Endodermal cell (in vitro differentiated cells): Measurements from ENCODE around the gene DSP. TPM values are rescaled to one million over a fixed set of nuclear protein-coding genes. Genes with fewer than 3 reads are reported as not detected.

ENCODE experiments used
- DNase-seq: peaks from one replicate; pipeline ENCODE4 v3.0.0-alpha.2; 2017
- H3K27ac ChIP-seq: 2 replicates; pipeline ENCODE4 v1.5.1; 2013; ENCODE audit warnings: mild to moderate bottlenecking, low read depth, low read length, moderate library complexity
- H3K27me3 ChIP-seq: 2 replicates; pipeline ENCODE4 v1.6.1; 2013; ENCODE audit warnings: mild to moderate bottlenecking, low read length, moderate library complexity; ENCODE audit not compliant: insufficient read depth, control insufficient read depth, poor library complexity, severe bottlenecking
- H3K36me3 ChIP-seq: 2 replicates; pipeline ENCODE4 v1.7.0; 2013; ENCODE audit warnings: mild to moderate bottlenecking, low read length, moderate library complexity; ENCODE audit not compliant: control insufficient read depth, insufficient read depth
- H3K4me1 ChIP-seq: one replicate; pipeline ENCODE4 v1.7.0; 2013; ENCODE audit warnings: low read length; ENCODE audit not compliant: control insufficient read depth, insufficient read depth
- H3K4me3 ChIP-seq: 2 replicates; pipeline ENCODE4 v1.5.1; 2013; ENCODE audit warnings: mild to moderate bottlenecking, low read length, moderate library complexity
- H3K9ac ChIP-seq: 2 replicates; pipeline ENCODE4 v1.6.1; 2013; ENCODE audit warnings: mild to moderate bottlenecking, low read length, moderate library complexity; ENCODE audit not compliant: poor library complexity, severe bottlenecking; ENCODE audit errors: extremely low read depth
- H3K9me3 ChIP-seq: 2 replicates; pipeline ENCODE4 v1.6.1; 2013; ENCODE audit warnings: mild to moderate bottlenecking, low read length, moderate library complexity; ENCODE audit not compliant: control insufficient read depth
- H3K27ac Mint-ChIP-seq: 2 replicates; pipeline ENCODE4 v1.8.0; 2020; ENCODE audit warnings: mixed read lengths
- H3K27me3 Mint-ChIP-seq: 2 replicates; pipeline ENCODE4 v1.8.0; 2021; ENCODE audit warnings: mild to moderate bottlenecking, mixed read lengths; ENCODE audit not compliant: insufficient read depth
- H3K36me3 Mint-ChIP-seq: 2 replicates; pipeline ENCODE4 v1.8.0; 2020; ENCODE audit warnings: low read depth, mixed read lengths
- H3K4me1 Mint-ChIP-seq: 2 replicates; pipeline ENCODE4 v1.8.0; 2020; ENCODE audit warnings: mixed read lengths
- H3K4me3 Mint-ChIP-seq: 2 replicates; pipeline ENCODE4 v1.8.0; 2020; ENCODE audit warnings: mild to moderate bottlenecking, moderate library complexity, mixed read lengths
- H3K9me3 Mint-ChIP-seq: 2 replicates; pipeline ENCODE4 v1.8.0; 2020; ENCODE audit warnings: mild to moderate bottlenecking, mixed read lengths
- WGBS, 2 experiments: methylation state at CpG; one replicate each; pipeline versions ENCODE4 v1.1.5 to v1.1.7; 2013; ENCODE audit warnings: missing lambda C conversion rate in 2 of 2, mixed read lengths in 1 of 2; ENCODE audit not compliant: insufficient coverage in 1 of 2, insufficient read length in 1 of 2; 5-methylcytosine and 5-hydroxymethylcytosine counted together
- total RNA-seq, 2 donors: library from RNA; stranded (reverse); fragmentation: NEBNext Ultra II Directional in 1 of 2; extraction: Animal tissue kit (Norgen Biotek cat#: 25700) in 1 of 2; gene quantifications; 2 replicates in 1 of 2; 3 replicates in 1 of 2; pipeline ENCODE4 v1.2.1, GENCODE V29; 2021
- TF ChIP-seq, protein P1 (sequence below): fragments of 200-600 bp; sonication (generic); conservative IDR thresholded peaks from 2 replicates; pipeline ENCODE4 v1.5.0; 2021; ENCODE audit warnings: antibody characterized with exemption, mild to moderate bottlenecking

The DSP gene
- total RNA-seq, 2 donors from 2014 or later = 123 to 152 TPM

DNA sequence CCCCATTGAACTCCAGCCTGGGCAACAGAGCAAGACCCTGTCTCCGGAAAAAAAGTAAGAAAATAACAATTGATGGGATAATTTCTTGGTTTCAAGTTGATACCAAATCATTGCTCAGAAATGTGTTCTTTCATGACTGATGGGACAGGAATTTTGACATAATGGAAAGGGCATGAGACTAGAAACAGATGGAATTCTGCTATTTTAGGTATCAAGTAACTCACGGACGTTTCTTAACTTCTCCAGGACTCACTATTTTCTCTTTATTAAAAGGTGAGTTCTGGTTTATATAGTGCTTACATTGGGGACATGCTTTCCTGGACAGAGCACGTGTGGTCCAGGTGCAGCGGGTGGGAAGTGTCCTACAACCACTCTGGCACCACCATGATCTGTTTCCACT, 6.0 kb upstream of the DSP start:
- Mint-ChIP-seq H3K27ac (no peak overlapping the region), H3K36me3 (no peaks in the 10 kb centered on the region), H3K4me1 (peaks cover 13% of the 10 kb centered on the region), H3K4me3 (no peak overlapping the region), H3K9me3 (no peaks in the 10 kb centered on the region), H3K27me3 (peaks cover 30% of the 10 kb centered on the region)
- TF ChIP-seq, protein P1, sequence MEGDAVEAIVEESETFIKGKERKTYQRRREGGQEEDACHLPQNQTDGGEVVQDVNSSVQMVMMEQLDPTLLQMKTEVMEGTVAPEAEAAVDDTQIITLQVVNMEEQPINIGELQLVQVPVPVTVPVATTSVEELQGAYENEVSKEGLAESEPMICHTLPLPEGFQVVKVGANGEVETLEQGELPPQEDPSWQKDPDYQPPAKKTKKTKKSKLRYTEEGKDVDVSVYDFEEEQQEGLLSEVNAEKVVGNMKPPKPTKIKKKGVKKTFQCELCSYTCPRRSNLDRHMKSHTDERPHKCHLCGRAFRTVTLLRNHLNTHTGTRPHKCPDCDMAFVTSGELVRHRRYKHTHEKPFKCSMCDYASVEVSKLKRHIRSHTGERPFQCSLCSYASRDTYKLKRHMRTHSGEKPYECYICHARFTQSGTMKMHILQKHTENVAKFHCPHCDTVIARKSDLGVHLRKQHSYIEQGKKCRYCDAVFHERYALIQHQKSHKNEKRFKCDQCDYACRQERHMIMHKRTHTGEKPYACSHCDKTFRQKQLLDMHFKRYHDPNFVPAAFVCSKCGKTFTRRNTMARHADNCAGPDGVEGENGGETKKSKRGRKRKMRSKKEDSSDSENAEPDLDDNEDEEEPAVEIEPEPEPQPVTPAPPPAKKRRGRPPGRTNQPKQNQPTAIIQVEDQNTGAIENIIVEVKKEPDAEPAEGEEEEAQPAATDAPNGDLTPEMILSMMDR = no peak
- H3K4me1 ChIP-seq = peaks cover 4% of the 10 kb centered on the region
- no peak overlapping the region for H3K4me3 ChIP-seq
- no peak overlapping the region for H3K9ac ChIP-seq
- no peak for DNase-seq
- no peaks in the 10 kb centered on the region for H3K9me3 ChIP-seq
- no peak overlapping the region for H3K27ac ChIP-seq
- WGBS, 2 experiments = 95 to 96% methylated on average over 4 to 5 of the region's 5 CpGs
- H3K27me3 ChIP-seq = peaks cover 19% of the 10 kb centered on the region
- no peaks in the 10 kb centered on the region for H3K36me3 ChIP-seq

GRCh38 chr6:7537565-7538174, 3.8 kb upstream of the DSP start:
- Histone ChIP-seq H3K4me1 (peaks cover 3% of the 10 kb centered on the region), H3K9ac (no peak overlapping the region), H3K27ac (no peak overlapping the region), H3K9me3 (no peaks in the 10 kb centered on the region), H3K4me3 (no peak overlapping the region), H3K27me3 (peaks cover 19% of the 10 kb centered on the region), H3K36me3 (no peaks in the 10 kb centered on the region)
- no peak for DNase-seq
- WGBS, 2 experiments = 91 to 93% methylated on average over 2 to 3 of the region's 4 CpGs
- no peaks in the 10 kb centered on the region for H3K9me3 Mint-ChIP-seq
- no peak overlapping the region for H3K27ac Mint-ChIP-seq
- H3K4me1 Mint-ChIP-seq = peaks cover 11% of the 10 kb centered on the region
- no peak overlapping the region for H3K4me3 Mint-ChIP-seq
- H3K36me3 Mint-ChIP-seq = no peaks in the 10 kb centered on the region
- TF ChIP-seq, protein P1 = no peak
- peaks cover 36% of the 10 kb centered on the region for H3K27me3 Mint-ChIP-seq

DNA sequence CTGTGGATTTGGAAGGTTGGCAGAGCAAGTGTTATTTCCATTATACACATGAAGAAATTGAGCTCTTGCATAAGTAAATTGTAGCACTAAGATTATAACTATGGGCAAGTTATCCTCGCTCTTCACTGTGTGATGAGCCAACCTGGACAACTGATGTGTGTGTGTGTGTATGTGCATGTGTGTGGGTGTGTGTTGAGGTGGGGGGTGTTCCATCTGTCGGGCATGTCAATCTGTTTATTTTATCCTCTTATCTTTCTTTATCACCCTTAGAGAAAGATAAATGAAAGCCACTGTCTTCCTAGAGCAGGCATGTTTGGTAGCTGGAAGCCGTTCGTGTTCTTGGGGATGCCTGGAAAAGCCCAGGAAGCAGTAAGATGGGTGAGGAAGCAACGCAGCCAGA, 3.0 kb upstream of the DSP start:
- peaks cover 19% of the 10 kb centered on the region for H3K27me3 ChIP-seq
- H3K9ac ChIP-seq = no peak overlapping the region
- WGBS, 2 experiments = 89% methylated on average over 4 of the region's 5 CpGs; no CpG with 5 or more reads in 1 of the 2 experiments
- H3K9me3 ChIP-seq = no peaks in the 10 kb centered on the region
- H3K4me1 Mint-ChIP-seq = peaks cover 9% of the 10 kb centered on the region
- TF ChIP-seq, protein P1 = no peak
- DNase-seq = no peak
- H3K9me3 Mint-ChIP-seq = no peaks in the 10 kb centered on the region
- no peaks in the 10 kb centered on the region for H3K36me3 ChIP-seq
- no peak overlapping the region for H3K4me3 ChIP-seq
- H3K4me3 Mint-ChIP-seq = no peak overlapping the region
- H3K27me3 Mint-ChIP-seq = peaks cover 36% of the 10 kb centered on the region
- H3K4me1 ChIP-seq = no peaks in the 10 kb centered on the region
- H3K27ac Mint-ChIP-seq = no peak overlapping the region
- no peaks in the 10 kb centered on the region for H3K36me3 Mint-ChIP-seq
- no peak overlapping the region for H3K27ac ChIP-seq
